SH-SY5Y (cell line): ENCODE data around the gene ACTN4.

Experiments used
- GATA2 ChIP-seq: IDR thresholded peaks from 2 replicates; pipeline ENCODE4 v1.6.1; 2011; ENCODE audit warnings: mild to moderate bottlenecking, low read depth, low read length
- GATA3 ChIP-seq: IDR thresholded peaks from 2 replicates; pipeline ENCODE4 v1.6.1; 2011; ENCODE audit warnings: low read depth, mild to moderate bottlenecking, low read length, moderate library complexity

Gene ACTN4

GRCh38 chr19:38676878-38677646 is 29.6 kb downstream of the ACTN4 start:
- TF ChIP-seq GATA2 (no peak), GATA3 (no peak)

DNA sequence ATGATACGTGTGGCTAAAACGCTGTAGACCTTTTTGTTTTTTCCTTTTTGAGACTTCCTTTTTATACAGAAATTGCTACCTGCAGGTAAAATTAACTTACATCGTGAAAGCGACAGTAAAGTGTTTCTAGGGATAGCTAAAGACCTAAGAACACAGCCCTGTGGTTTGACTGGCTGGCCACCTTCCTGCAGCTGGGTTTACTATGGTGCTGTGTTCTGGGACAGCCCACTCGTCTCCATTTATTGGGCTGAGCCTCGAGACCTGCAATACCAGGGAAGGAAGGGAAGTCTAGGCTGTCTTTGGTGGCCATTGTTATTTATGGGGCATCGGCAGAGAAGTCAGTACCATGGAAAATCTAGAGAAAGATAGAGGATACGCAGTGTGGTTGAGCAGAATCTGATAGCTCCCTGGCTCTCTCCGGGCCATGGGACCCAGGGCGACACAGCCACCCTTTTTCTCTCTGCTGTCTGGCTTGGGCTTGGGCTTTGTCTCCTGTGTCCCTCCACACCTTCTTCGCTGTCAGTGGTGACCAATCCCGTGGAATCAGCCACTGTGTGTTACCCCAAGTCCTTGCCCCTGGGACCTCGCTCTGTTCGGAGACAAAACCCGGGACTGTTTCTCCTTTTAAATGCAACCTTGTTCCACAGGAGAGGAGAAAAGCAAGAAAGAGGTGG is 30.9 kb downstream of the ACTN4 start:
- TF ChIP-seq GATA3 (no peak), GATA2 (no peak)

GRCh38 chr19:38678891-38679494 is 31.5 kb downstream of the ACTN4 start:
- no peak for TF ChIP-seq GATA3
- TF ChIP-seq GATA2 = no peak

DNA sequence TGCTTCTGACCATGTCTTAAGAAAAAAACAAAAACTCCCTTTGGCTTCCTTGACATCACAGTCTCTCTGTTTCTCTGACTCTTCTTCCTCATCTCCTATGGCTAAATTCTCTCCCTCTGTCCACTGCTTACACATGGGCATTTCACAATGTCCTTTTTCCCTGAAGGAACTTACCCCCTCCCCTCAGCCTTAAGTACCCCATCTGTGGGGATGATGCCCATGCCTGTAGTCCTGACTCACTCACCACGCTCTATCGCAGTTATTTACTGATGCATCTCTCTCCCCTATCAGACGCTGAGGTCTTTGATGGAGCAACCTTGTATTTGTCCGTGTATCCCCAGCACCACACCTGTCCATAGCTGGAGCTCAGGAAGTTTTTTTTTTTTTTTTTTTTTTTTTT is 32.4 kb downstream of the ACTN4 start:
- TF ChIP-seq GATA3 (no peak), GATA2 (no peak)

- TF ChIP-seq GATA2 (no peak), GATA3 (no peak)
Measured at GRCh38 chr19:38682195-38682867, 34.9 kb downstream of the ACTN4 start.

- TF ChIP-seq GATA2 (no peak), GATA3 (no peak)
Measured at GRCh38 chr19:38682872-38683392, 35.5 kb downstream of the ACTN4 start.

DNA sequence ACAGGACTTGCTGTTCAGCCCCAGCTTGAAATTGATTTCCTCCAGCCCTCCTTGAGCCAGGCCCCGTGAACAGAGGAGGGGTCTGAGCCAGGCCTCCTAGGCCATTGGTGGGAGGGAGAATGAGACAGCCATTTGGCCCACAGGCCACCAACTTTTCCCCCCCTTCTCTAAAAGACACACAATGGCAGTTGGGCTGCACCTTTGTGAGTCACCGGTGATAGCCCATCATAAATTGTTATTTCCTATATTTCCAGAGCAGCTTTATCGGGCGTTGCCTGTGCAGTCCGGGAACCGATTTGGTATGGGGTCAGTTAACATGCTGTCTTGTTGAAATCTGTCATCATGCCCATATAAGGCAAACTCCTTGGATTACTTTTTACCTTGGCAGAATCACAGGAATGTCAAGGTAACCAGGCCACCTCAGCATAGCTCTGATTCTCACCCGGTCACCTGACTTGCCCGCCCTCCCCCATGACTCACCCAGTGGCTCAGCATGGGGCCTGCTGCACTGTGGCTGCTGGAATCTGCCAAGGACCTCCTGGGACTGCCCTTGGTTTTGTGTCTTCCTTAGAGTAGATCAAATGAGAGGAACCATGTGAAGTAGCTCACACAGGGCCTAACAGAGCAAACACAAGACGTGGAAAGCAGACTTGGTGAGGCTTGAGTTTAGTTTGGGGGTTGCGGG is 36.1 kb downstream of the ACTN4 start:
- TF ChIP-seq GATA3 (no peak), GATA2 (no peak)

DNA sequence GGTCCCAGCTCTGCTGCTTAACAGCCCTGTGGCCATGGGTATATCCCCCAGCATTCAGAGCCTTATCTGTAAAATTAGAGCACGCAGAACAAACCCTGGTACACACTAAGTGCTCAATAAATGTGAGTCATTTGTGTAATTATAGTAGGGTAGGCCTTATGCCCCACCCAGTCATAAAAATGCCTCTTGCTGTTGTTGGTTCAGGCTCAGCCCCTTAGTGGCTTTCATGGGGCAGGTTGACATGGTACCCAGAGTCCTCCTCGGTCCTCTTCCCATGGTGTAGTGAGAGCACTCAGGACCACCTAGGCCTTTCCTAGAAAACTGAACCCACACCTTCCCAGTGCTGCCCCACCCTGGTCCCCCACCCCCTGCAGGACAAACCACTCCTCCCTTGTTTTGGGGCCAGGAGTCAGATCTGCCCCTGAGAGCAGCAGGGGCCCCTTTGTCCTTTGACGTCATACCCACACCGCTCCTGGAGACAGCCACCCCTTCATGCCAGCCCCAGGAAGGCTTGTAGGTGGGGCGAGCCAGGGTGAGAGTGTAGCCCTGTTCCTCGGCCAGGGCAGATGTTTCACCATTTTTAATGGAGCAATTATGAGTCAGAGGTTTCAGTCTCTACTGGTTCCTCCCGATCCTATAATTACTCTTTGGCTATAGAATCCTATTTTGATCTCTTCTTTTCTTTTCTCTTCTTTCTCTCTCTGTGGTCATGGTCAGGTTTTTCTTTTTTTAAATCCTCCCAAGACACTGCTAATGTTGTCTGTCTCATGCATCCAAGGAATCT is 36.8 kb downstream of the ACTN4 start:
- TF ChIP-seq GATA3 (no peak), GATA2 (no peak)

DNA sequence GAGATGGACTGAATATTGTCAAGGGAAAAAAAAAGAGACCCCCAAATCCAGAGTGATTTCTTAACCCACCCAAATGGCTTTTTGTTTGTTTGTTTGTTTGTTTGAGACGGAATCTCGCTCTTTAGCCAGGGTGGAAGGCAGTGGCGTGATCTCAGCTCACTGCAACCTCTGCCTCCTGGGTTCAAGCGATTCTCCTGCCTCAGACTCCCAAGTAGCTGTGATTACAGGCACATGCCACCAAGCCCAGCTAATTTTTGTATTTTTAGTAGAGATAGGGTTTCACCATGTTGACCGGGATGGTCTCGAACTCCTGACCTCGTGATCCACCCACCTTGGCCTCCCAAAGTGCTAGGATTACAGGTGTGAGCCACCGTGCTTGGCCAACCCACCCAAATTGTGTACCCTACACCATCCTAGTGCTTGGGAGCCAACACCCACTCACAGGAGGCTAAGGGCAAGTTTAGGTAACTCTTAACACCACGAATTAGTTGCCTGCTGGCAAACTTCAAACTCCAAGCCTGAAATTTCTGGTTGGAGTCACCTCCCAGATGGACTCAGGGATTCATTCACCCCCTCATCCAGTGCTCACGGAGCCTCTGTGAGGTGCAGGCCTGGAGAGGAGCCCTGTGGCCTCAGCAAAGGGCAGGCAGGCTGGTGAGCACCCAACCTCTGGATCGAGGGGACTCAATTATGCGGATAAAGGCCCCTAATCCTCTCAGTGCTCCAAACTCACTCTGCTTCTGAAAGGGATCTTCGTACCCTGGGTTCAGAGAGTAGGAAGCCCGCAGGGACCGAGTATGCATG is 37.6 kb downstream of the ACTN4 start:
- TF ChIP-seq GATA3 (no peak), GATA2 (no peak)

DNA sequence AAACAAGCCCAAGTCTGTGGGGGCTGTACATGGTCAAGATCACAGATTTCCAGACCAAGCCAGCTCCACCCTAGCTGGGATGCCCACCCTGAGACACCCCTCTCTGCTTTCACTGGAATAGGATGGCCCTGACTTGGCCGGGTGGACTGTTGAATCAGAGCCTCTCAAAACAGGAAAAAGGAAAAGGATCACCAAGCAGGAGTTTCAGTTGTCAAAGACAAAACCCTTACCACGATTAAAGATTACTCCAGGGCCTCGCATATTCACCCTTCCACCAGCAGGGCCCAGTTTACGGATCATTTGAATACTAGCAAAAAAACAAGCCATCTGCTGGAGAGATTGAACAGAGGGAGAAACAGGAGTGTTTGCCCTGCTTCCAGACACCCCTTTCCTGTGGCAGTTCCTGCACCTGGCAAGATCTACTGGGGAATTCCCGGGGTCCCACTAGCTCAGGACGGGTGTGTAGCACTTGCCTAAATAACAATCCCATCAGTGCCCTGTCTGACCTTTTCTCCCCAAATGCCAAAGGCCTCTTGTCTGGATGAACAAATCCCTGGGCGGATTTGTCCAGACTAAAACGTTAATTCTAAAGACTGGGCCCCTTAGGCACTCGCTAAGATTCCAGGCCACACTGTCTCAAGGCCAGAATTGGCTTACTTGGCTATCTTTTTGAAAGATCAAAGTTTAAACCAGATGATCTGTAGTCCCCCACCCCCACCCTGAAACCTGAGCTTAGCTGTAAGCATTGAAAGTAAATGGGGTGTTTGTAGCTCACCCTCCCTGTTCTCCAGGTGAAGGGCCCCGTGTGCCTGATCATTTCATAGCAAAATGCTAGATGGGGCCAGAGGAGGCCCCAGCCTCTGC is 38.4 kb downstream of the ACTN4 start:
- TF ChIP-seq GATA2 (no peak), GATA3 (no peak)

GRCh38 chr19:38686530-38686888 is 39.1 kb downstream of the ACTN4 start:
- TF ChIP-seq GATA3 (no peak), GATA2 (no peak)

GRCh38 chr19:38687837-38688378 is 40.5 kb downstream of the ACTN4 start:
- TF ChIP-seq GATA3 (no peak), GATA2 (no peak)

DNA sequence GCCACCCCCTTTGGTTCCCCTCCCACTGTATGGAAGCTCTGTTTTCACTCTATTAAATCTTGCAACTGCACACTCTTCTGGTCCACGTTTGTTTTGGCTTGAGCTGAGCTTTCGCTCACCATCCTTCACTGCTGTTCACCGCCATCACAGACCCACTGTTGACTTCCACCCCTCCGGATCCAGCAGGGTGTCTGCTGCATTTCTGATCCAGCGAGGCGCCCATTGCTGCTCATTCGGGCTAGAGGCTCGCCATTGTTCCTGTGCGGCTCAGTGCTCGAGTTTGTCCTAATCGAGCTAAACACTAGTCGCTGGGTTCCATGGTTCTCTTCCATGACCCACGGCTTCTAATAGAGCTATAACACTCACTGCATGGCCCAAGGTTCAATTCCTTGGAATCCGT is 42.7 kb downstream of the ACTN4 start:
- no peak for TF ChIP-seq GATA2
- TF ChIP-seq GATA3 = no peak
